GM12878 (cell line): ENCODE measurements around the gene FXYD7. TPM values are rescaled to one million over a fixed set of nuclear protein-coding genes. Genes with fewer than 3 reads are reported as not detected.

Source experiments
- ATAC-seq: fragments of 200-7000 bp; cut with Tn5 transposase; 3 replicates; pipeline ENCODE4 v1.9.1; 2020; ENCODE audit warnings: mild to moderate bottlenecking, moderate library complexity
- BruUV-seq: library from RNA; stranded (reverse); fragments of 400-500 nt; replicated peaks from 2 replicates; lab custom pipeline; 2021; lab: Mats Ljungman, UMichigan
- CTCF ChIA-PET: fragments of 300-600 bp; sonication (Branson Sonifier 250); formaldehyde crosslinking; extraction: SDS; loops from one replicate; lab custom pipeline; 2021; ENCODE audit warnings: inconsistent platforms; lab: Yijun Ruan, JAX
- POLR2A ChIA-PET: fragments of 350-600 bp; formaldehyde crosslinking; extraction: SDS; loops from one replicate; lab custom pipeline; 2021; ENCODE audit warnings: inconsistent platforms; lab: Charles Lee
- RAD21 ChIA-PET: fragments of 300-600 bp; sonication (Branson Sonifier 250); formaldehyde crosslinking; loops from one replicate; lab custom pipeline; 2023; ENCODE audit warnings: antibody characterized with exemption; ENCODE audit not compliant: unreplicated experiment; lab: Charles Lee
- SMC1A ChIA-PET: fragments of 300-600 bp; sonication (Branson Sonifier 250); formaldehyde crosslinking; loops from one replicate; lab custom pipeline; 2023; ENCODE audit not compliant: unreplicated experiment, uncharacterized antibody; lab: Charles Lee
- DNase-seq: peaks from one replicate; pipeline ENCODE4 v3.0.0-alpha.2; 2011; ENCODE audit warnings: low read depth, low spot score
- FAIRE-seq: peaks from 3 replicates; lab custom pipeline; 2011; peaks lifted over from hg19 to GRCh38; lab: Jason Lieb, UNC
- H2AFZ ChIP-seq: 2 replicates; pipeline ENCODE4 v1.6.0; 2011; ENCODE audit warnings: low read depth, low read length, control low read depth; ENCODE audit not compliant: control insufficient read depth
- H3K27ac ChIP-seq: 2 replicates; pipeline ENCODE4 v1.5.1; 2011; ENCODE audit warnings: control low read depth; ENCODE audit not compliant: control insufficient read depth, insufficient read depth
- H3K27me3 ChIP-seq, 2 experiments: replicated peaks in 1 of 2; 2 replicates each; pipeline versions ENCODE4 v1.6.0 to v1.6.1; 2011; ENCODE audit warnings: low read length in 1 of 2; ENCODE audit not compliant: control insufficient read depth in 2 of 2, insufficient read depth in 2 of 2
- H3K36me3 ChIP-seq, 2 experiments: 2 replicates each; pipeline ENCODE4 v1.5.1; 2011; ENCODE audit warnings: low read length in 1 of 2; ENCODE audit not compliant: control insufficient read depth in 2 of 2, insufficient read depth in 2 of 2
- H3K4me1 ChIP-seq: 2 replicates; pipeline ENCODE4 v1.6.1; 2011; ENCODE audit warnings: mild to moderate bottlenecking, low read length, moderate library complexity, mixed read lengths; ENCODE audit not compliant: control insufficient read depth, insufficient read depth
- H3K4me2 ChIP-seq: 2 replicates; pipeline ENCODE4 v1.6.0; 2011; ENCODE audit warnings: control low read depth; ENCODE audit not compliant: control insufficient read depth, insufficient read depth
- H3K4me3 ChIP-seq: fragments of 200-600 bp; sonication (generic); 2 replicates; pipeline ENCODE4 v1.5.1; 2016
- H3K79me2 ChIP-seq: 2 replicates; pipeline ENCODE4 v1.6.0; 2011; ENCODE audit warnings: low read length; ENCODE audit not compliant: control insufficient read depth, insufficient read depth
- H3K9ac ChIP-seq: 2 replicates; pipeline ENCODE4 v1.8.0; 2011; ENCODE audit warnings: low read length, control low read depth, mixed read lengths; ENCODE audit not compliant: control insufficient read depth, insufficient read depth
- H3K9me3 ChIP-seq: replicated peaks from 3 replicates; pipeline ENCODE4 v1.5.1; 2011; ENCODE audit warnings: mild to moderate bottlenecking, low read length; ENCODE audit not compliant: control insufficient read depth, insufficient read depth
- H4K20me1 ChIP-seq: 2 replicates; pipeline ENCODE4 v1.6.0; 2011; ENCODE audit not compliant: control insufficient read depth, insufficient read depth
- BMI1 ChIP-seq: fragments of 450-650 bp; IDR thresholded peaks from 2 replicates; pipeline ENCODE4 v1.6.1; 2016; ENCODE audit warnings: mild to moderate bottlenecking, moderate library complexity, borderline replicate concordance
- E4F1 ChIP-seq: fragments of 450-650 bp; IDR thresholded peaks from 2 replicates; pipeline ENCODE4 v1.6.1; 2018; ENCODE audit warnings: borderline replicate concordance, mild to moderate bottlenecking; ENCODE audit not compliant: partially characterized antibody
- ESRRA ChIP-seq: IDR thresholded peaks from 2 replicates; pipeline ENCODE4 v1.6.1; 2012; ENCODE audit warnings: mild to moderate bottlenecking, low read length, improper control_type of control experiment
- EZH2 ChIP-seq: IDR thresholded peaks from 2 replicates; pipeline ENCODE4 v1.6.1; 2012; ENCODE audit warnings: low read depth, mild to moderate bottlenecking, control low read depth, inconsistent platforms, low read length, borderline replicate concordance; ENCODE audit not compliant: control insufficient read depth
- LARP7 ChIP-seq: fragments of 450-650 bp; IDR thresholded peaks from 2 replicates; pipeline ENCODE4 v1.6.1; 2017; ENCODE audit warnings: mild to moderate bottlenecking
- MXI1 ChIP-seq: fragments of 150-350 bp; IDR thresholded peaks from 2 replicates; pipeline ENCODE4 v1.6.1; 2011; ENCODE audit warnings: low read depth, mild to moderate bottlenecking, inconsistent platforms, low read length, improper control_type of control experiment
- NR2C1 ChIP-seq: fragments of 450-650 bp; IDR thresholded peaks from 2 replicates; pipeline ENCODE4 v1.6.1; 2017; ENCODE audit warnings: antibody characterized with exemption, mild to moderate bottlenecking, moderate library complexity
- PAX5 ChIP-seq: IDR thresholded peaks from 2 replicates; pipeline ENCODE4 v1.6.1; 2011; ENCODE audit warnings: low read depth, low read length, borderline replicate concordance
- POLR2AphosphoS2 ChIP-seq: IDR thresholded peaks from 2 replicates; pipeline ENCODE4 v1.6.1; 2011; ENCODE audit warnings: low read depth, mild to moderate bottlenecking, low read length, improper control_type of control experiment, moderate library complexity
- POU2F2 ChIP-seq: IDR thresholded peaks from 3 replicates; pipeline ENCODE4 v1.6.1; 2011; ENCODE audit warnings: low read depth, mild to moderate bottlenecking, low read length, borderline replicate concordance
- STAT3 ChIP-seq: IDR thresholded peaks from 2 replicates; pipeline ENCODE4 v1.6.1; 2011; ENCODE audit warnings: low read depth, low read length, improper control_type of control experiment
- TARDBP ChIP-seq: IDR thresholded peaks from 2 replicates; pipeline ENCODE4 v1.6.1; 2016; ENCODE audit warnings: borderline replicate concordance
- TCF3 ChIP-seq: IDR thresholded peaks from 2 replicates; pipeline ENCODE4 v1.6.1; 2012; ENCODE audit warnings: low read depth, mild to moderate bottlenecking, low read length, borderline replicate concordance; ENCODE audit not compliant: insufficient read depth
- in situ Hi-C: fragments of 300-500 bp; cut with MboI; formaldehyde crosslinking; loops from 9 replicates; pipeline ENCODE4 v1.14.3; 2018; ENCODE audit warnings: mixed read lengths
- intact Hi-C: fragments of 100-400 bp; cut with micrococcal nuclease; formaldehyde crosslinking; loops from one replicate; pipeline ENCODE4 v1.14.2; 2022; ENCODE audit not compliant: unreplicated experiment
- polyA plus RNA-seq, 11 experiments: library from polyadenylated mRNA; depleted of rRNA in 4 of 11; unstranded in 6 of 11; stranded (reverse) in 5 of 11; fragments of >200 nt; fragmentation: Nextera tagmentation in 4 of 11; fragmentation: Illumina TruSeq in 1 of 11; extraction: Ambion mirVana in 4 of 11; extraction: Trizol in 1 of 11; gene quantifications; 1 replicate in 1 of 11; 2 replicates in 10 of 11; pipeline versions ENCODE4 v1.2.1 to v1.2.3, GENCODE V29; 2011 to 2016; ENCODE audit warnings: inconsistent platforms in 2 of 11, missing spikeins in 2 of 11, low read depth in 1 of 11
- total RNA-seq, 4 experiments: library from RNA; depleted of rRNA in 3 of 4; stranded (reverse); fragments of >200 nt in 3 of 4; fragmentation: Illumina TruSeq in 1 of 4; extraction: Trizol in 1 of 4; gene quantifications; 2 replicates each; pipeline versions ENCODE4 v1.2.1 to v1.2.3, GENCODE V29; 2013 to 2021
- TF ChIP-seq, protein P1 (sequence below): fragments of 450-650 bp; IDR thresholded peaks from 2 replicates; pipeline ENCODE4 v1.6.1; 2016; ENCODE audit warnings: mild to moderate bottlenecking, moderate library complexity, borderline replicate concordance
- TF ChIP-seq, protein P2 (sequence below): fragments of 450-650 bp; formaldehyde crosslinking; IDR thresholded peaks from 2 replicates; pipeline ENCODE4 v1.4.0; 2020; ENCODE audit warnings: mild to moderate bottlenecking, moderate library complexity

FXYD7 gene
- total and polyA plus RNA-seq, 10 of the 15 experiments (the other 5 are each of a cell fraction or from before 2014, with no cell fraction given): 0.07 to 0.28 (median 0.12) TPM; not detected in 7

- FAIRE-seq (no peak), ATAC-seq (no peak), DNase-seq (no peak)
- Histone ChIP-seq H3K36me3 (no peaks in the 10 kb centered on the region), H3K27ac (no peak overlapping the region), H3K4me1 (peaks cover 3% of the 10 kb centered on the region; the same call in 1 of the 2 replicates), H4K20me1 (no peaks in the 10 kb centered on the region), H3K4me3 (no peak overlapping the region), H2AFZ (no peak overlapping the region), H3K4me2 (no peak overlapping the region), H3K79me2 (no peaks in the 10 kb centered on the region), H3K27me3 (no peaks in the 10 kb centered on the region), H3K9ac (no peak overlapping the region), H3K9me3 (no peaks in the 10 kb centered on the region)
- ChIA-PET SMC1A (no interaction called here), RAD21 (no interaction called here), CTCF (no interaction called here), POLR2A (no interaction called here)
- BruUV-seq: no TSS peak
- in situ Hi-C loops (no loop called here), intact Hi-C loops (loop anchor here (10.0 kb wide), 1 partner anchor 157 kb away; no protein-coding TSS in a partner anchor)
- no peak for TF ChIP-seq POLR2AphosphoS2
- no peak for TF ChIP-seq PAX5
- TF ChIP-seq TARDBP: no peak
- no peak for TF ChIP-seq E4F1
- TF ChIP-seq, protein P1, sequence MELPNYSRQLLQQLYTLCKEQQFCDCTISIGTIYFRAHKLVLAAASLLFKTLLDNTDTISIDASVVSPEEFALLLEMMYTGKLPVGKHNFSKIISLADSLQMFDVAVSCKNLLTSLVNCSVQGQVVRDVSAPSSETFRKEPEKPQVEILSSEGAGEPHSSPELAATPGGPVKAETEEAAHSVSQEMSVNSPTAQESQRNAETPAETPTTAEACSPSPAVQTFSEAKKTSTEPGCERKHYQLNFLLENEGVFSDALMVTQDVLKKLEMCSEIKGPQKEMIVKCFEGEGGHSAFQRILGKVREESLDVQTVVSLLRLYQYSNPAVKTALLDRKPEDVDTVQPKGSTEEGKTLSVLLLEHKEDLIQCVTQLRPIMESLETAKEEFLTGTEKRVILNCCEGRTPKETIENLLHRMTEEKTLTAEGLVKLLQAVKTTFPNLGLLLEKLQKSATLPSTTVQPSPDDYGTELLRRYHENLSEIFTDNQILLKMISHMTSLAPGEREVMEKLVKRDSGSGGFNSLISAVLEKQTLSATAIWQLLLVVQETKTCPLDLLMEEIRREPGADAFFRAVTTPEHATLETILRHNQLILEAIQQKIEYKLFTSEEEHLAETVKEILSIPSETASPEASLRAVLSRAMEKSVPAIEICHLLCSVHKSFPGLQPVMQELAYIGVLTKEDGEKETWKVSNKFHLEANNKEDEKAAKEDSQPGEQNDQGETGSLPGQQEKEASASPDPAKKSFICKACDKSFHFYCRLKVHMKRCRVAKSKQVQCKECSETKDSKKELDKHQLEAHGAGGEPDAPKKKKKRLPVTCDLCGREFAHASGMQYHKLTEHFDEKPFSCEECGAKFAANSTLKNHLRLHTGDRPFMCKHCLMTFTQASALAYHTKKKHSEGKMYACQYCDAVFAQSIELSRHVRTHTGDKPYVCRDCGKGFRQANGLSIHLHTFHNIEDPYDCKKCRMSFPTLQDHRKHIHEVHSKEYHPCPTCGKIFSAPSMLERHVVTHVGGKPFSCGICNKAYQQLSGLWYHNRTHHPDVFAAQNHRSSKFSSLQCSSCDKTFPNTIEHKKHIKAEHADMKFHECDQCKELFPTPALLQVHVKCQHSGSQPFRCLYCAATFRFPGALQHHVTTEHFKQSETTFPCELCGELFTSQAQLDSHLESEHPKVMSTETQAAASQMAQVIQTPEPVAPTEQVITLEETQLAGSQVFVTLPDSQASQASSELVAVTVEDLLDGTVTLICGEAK: no peak
- TF ChIP-seq, protein P2, sequence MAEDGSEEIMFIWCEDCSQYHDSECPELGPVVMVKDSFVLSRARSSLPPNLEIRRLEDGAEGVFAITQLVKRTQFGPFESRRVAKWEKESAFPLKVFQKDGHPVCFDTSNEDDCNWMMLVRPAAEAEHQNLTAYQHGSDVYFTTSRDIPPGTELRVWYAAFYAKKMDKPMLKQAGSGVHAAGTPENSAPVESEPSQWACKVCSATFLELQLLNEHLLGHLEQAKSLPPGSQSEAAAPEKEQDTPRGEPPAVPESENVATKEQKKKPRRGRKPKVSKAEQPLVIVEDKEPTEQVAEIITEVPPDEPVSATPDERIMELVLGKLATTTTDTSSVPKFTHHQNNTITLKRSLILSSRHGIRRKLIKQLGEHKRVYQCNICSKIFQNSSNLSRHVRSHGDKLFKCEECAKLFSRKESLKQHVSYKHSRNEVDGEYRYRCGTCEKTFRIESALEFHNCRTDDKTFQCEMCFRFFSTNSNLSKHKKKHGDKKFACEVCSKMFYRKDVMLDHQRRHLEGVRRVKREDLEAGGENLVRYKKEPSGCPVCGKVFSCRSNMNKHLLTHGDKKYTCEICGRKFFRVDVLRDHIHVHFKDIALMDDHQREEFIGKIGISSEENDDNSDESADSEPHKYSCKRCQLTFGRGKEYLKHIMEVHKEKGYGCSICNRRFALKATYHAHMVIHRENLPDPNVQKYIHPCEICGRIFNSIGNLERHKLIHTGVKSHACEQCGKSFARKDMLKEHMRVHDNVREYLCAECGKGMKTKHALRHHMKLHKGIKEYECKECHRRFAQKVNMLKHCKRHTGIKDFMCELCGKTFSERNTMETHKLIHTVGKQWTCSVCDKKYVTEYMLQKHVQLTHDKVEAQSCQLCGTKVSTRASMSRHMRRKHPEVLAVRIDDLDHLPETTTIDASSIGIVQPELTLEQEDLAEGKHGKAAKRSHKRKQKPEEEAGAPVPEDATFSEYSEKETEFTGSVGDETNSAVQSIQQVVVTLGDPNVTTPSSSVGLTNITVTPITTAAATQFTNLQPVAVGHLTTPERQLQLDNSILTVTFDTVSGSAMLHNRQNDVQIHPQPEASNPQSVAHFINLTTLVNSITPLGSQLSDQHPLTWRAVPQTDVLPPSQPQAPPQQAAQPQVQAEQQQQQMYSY (CRISPR knock-in tag): no peak
- no peak for TF ChIP-seq LARP7
- TF ChIP-seq BMI1: no peak
- no peak for TF ChIP-seq NR2C1
- no peak for TF ChIP-seq MXI1
- TF ChIP-seq STAT3: no peak
- no peak for TF ChIP-seq POU2F2
- no peak for TF ChIP-seq EZH2
- TF ChIP-seq TCF3: no peak
- TF ChIP-seq ESRRA: no peak
Measured at GRCh38 chr19:35132254-35132653, 10.8 kb upstream of the FXYD7 start.
